RWPE1 (cell line): ENCODE measurements around the gene BMP8B.
"Not testable (repeated sequence)": the region's sequence is repeated elsewhere in the genome, so short reads cannot be mapped to it uniquely, and the experiment has no call there.

Experiments used
- CTCF ChIA-PET: fragments of 350-600 bp; sonication (Branson Sonifier 250); formaldehyde crosslinking; extraction: SDS; loops from one replicate; lab custom pipeline; 2021; lab: Yijun Ruan, JAX
- POLR2A ChIA-PET: fragments of 400-600 bp; formaldehyde crosslinking; extraction: SDS; loops from one replicate; lab custom pipeline; 2020; ENCODE audit warnings: antibody characterized with exemption; ENCODE audit not compliant: low non-redundant PET; lab: Yijun Ruan, JAX
- DNase-seq: peaks from one replicate; pipeline ENCODE4 v3.0.0; 2012; ENCODE audit warnings: low spot score
- H3K27ac ChIP-seq: fragments of 450-650 bp; 2 replicates; pipeline ENCODE4 v1.5.1; 2017
- TF ChIP-seq, protein P1 (sequence below): fragments of 450-650 bp; conservative IDR thresholded peaks from 2 replicates; pipeline ENCODE4 v1.5.1; 2017; ENCODE audit warnings: low read depth, mild to moderate bottlenecking

The BMP8B gene

GRCh38 chr1:39833121-39833520 lies 44.5 kb upstream of the BMP8B start:
- ChIA-PET CTCF (no interaction called here), POLR2A (no interaction called here)
- H3K27ac ChIP-seq, result no peak overlapping the region

GRCh38 chr1:39832294-39832693 lies 43.6 kb upstream of the BMP8B start:
- TF ChIP-seq, protein P1, sequence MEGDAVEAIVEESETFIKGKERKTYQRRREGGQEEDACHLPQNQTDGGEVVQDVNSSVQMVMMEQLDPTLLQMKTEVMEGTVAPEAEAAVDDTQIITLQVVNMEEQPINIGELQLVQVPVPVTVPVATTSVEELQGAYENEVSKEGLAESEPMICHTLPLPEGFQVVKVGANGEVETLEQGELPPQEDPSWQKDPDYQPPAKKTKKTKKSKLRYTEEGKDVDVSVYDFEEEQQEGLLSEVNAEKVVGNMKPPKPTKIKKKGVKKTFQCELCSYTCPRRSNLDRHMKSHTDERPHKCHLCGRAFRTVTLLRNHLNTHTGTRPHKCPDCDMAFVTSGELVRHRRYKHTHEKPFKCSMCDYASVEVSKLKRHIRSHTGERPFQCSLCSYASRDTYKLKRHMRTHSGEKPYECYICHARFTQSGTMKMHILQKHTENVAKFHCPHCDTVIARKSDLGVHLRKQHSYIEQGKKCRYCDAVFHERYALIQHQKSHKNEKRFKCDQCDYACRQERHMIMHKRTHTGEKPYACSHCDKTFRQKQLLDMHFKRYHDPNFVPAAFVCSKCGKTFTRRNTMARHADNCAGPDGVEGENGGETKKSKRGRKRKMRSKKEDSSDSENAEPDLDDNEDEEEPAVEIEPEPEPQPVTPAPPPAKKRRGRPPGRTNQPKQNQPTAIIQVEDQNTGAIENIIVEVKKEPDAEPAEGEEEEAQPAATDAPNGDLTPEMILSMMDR, result no peak
- ChIA-PET CTCF (interaction anchor here (0.7 kb wide), 1 partner anchor 70 kb away, joined by 3 read pairs; no protein-coding TSS in a partner anchor), POLR2A (no interaction called here)
- no peak overlapping the region for H3K27ac ChIP-seq
- no peak for DNase-seq

More at GRCh38 chr1:39833121-39833520, 44.5 kb upstream of the BMP8B start:
- TF ChIP-seq, protein P1, result no peak
- no peak for DNase-seq

DNA sequence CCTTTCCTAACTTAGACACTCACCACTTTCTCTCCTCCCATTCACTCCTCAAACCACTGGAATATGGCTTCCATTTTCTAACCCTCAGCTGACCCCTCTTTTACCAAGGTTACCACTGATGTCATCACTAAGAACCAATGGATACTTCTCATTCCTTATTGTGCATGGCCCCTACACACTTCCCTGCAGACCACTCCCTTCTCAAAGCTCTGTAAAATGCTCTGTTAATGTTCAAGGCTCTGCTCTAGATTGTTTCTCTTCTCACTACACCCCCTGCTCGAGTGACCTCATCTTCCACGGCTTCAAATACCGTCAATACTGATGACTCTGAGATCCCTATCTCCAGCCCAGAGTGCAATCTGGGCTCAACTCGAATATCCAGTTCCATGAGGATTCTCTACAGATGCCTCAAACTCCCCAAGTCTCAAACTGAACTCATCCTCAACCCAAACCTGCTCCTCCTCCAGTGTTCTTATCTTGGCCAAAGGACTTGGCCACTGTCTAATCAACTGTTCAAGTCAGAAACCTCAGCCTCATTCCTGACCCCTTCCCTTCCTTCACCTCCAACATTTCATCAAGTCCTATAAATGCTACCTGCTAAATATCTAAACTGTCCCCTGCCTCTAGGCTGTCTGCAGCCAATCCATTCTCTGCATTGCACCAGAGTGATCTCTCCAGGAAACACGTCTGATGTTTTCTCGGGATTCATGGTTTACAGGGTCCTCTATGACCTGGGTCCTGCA lies 41.3 kb upstream of the BMP8B start:
- ChIA-PET CTCF (interaction anchor here (0.6 to 0.7 kb wide), 5 partner anchors 22 to 72 kb away, joined by 3 to 4 read pairs (median 3); no protein-coding TSS in a partner anchor), POLR2A (no interaction called here)
- no peak for DNase-seq
- TF ChIP-seq, protein P1, result no peak
- no peak overlapping the region for H3K27ac ChIP-seq

DNA sequence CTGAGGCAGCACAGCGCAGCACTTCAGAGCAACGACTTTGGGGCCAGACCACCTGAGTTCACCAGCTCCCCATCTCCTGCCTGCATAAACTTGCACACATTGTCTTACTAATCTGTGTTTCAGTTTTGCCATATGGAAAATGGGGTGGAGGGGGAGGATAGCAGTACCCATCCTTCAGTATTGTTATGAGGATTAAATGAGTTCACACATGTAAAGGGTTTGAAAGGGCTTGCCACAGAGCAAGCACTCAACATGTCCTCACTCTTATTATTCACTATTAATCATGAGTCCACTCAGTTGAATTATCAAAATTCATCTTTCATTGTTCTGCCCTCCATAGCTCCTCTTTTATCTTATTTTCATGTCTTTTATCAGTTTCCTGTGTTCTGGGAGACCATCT lies 40.1 kb upstream of the BMP8B start:
- H3K27ac ChIP-seq, result no peak overlapping the region
- DNase-seq, result no peak
- TF ChIP-seq, protein P1, result no peak
- POLR2A ChIA-PET, result no interaction called here
- CTCF ChIA-PET, result interaction anchor here (0.6 to 0.7 kb wide), 2 partner anchors 52 to 186 kb away, joined by 3 to 7 read pairs; no protein-coding TSS in a partner anchor

GRCh38 chr1:39828255-39828654 lies 39.6 kb upstream of the BMP8B start:
- H3K27ac ChIP-seq, POLR2A ChIA-PET, DNase-seq: not testable (repeated sequence)
- CTCF ChIA-PET, result interaction anchor here (0.7 kb wide), 1 partner anchor 52 kb away, joined by 3 read pairs; no protein-coding TSS in a partner anchor

GRCh38 chr1:39827201-39827600 lies 38.5 kb upstream of the BMP8B start:
- CTCF ChIA-PET, result interaction anchor here (0.6 kb wide), 1 partner anchor 993 kb away, joined by 4 read pairs; no protein-coding TSS in a partner anchor
- H3K27ac ChIP-seq, result no peak overlapping the region
- POLR2A ChIA-PET, result no interaction called here
- TF ChIP-seq, protein P1, result no peak
- no peak for DNase-seq

DNA sequence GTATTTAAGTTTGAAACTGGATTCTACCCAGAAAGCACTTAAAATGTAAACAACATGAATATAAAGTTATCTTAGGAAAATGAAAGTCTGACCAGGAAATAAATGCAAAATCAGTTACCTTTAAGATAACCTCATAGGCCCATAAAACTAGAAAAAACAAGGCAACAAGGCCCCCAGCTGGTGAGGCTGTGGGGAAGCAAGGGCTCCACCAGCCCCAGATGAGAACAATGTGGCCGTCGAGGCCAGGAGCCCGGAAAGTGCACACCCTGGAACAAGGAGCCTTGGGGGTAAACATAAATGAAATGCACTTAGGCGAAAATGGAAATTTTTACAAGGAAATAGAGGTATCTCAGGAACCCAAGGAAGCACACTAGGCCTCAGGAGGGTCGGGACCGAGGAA lies 37.9 kb upstream of the BMP8B start:
- TF ChIP-seq, protein P1, result no peak
- H3K27ac ChIP-seq, result no peak overlapping the region
- ChIA-PET CTCF (no interaction called here), POLR2A (no interaction called here)
- DNase-seq, result no peak
